HCEC 1CT (cell line): ENCODE results near the gene NR2C2.
"Not testable (repeated sequence)": the region's sequence is repeated elsewhere in the genome, so short reads cannot be mapped to it uniquely, and the experiment has no call there.

Source experiments
- DNase-seq: peaks from one replicate; pipeline ENCODE4 v3.0.0-alpha.2; 2017

NR2C2 gene

GRCh38 chr3:14962762-14963161 lies 15.4 kb downstream of the NR2C2 start:
- peak; percentile 86 for DNase-seq

- no peak for DNase-seq
Measured at GRCh38 chr3:14967285-14967684, 19.9 kb downstream of the NR2C2 start.

- DNase-seq: no peak
Measured at GRCh38 chr3:14969671-14970070, 22.3 kb downstream of the NR2C2 start.

- no peak for DNase-seq
Measured at GRCh38 chr3:14976317-14976716, 28.9 kb downstream of the NR2C2 start.

GRCh38 chr3:14980689-14981088 lies 33.3 kb downstream of the NR2C2 start:
- DNase-seq: no peak

GRCh38 chr3:14984581-14985113 lies 37.3 kb downstream of the NR2C2 start:
- no peak for DNase-seq

GRCh38 chr3:14988988-14989394 lies 41.6 kb downstream of the NR2C2 start:
- no peak for DNase-seq

- DNase-seq: peak; percentile 22
Measured at GRCh38 chr3:14989943-14990779, 42.8 kb downstream of the NR2C2 start.

- DNase-seq: no peak
Measured at GRCh38 chr3:14990780-14991148, 43.4 kb downstream of the NR2C2 start.

GRCh38 chr3:14991151-14991742 lies 43.9 kb downstream of the NR2C2 start:
- DNase-seq: no peak

GRCh38 chr3:14991818-14992612 lies 44.6 kb downstream of the NR2C2 start:
- DNase-seq: peak; percentile 13

- no peak for DNase-seq
Measured at GRCh38 chr3:14997941-14998340, 50.6 kb downstream of the NR2C2 start.

- not testable (repeated sequence) for DNase-seq
Measured at GRCh38 chr3:14999182-14999581, 51.8 kb downstream of the NR2C2 start.

- DNase-seq: peak; percentile 63
Measured at GRCh38 chr3:15007681-15008141, 60.3 kb downstream of the NR2C2 start.

GRCh38 chr3:15009167-15009566 lies 61.8 kb downstream of the NR2C2 start:
- peak; percentile 11 for DNase-seq

GRCh38 chr3:15010664-15011063 lies 63.3 kb downstream of the NR2C2 start:
- DNase-seq: no peak

- no peak for DNase-seq
Measured at GRCh38 chr3:15011174-15011573, 63.8 kb downstream of the NR2C2 start.

- DNase-seq: no peak
Measured at GRCh38 chr3:15014606-15015328, 67.4 kb downstream of the NR2C2 start.

- DNase-seq: peak; percentile 45
Measured at GRCh38 chr3:15015456-15015855, 68.1 kb downstream of the NR2C2 start.

GRCh38 chr3:15017191-15017590 lies 69.8 kb downstream of the NR2C2 start:
- no peak for DNase-seq

- no peak for DNase-seq
Measured at GRCh38 chr3:15023249-15023648, 75.9 kb downstream of the NR2C2 start.

- no peak for DNase-seq
Measured at GRCh38 chr3:15023719-15024118, 76.3 kb downstream of the NR2C2 start.

- no peak for DNase-seq
Measured at GRCh38 chr3:15029625-15030024, 82.2 kb downstream of the NR2C2 start.
